Parathyroid adenoma (tissue), 2 donors: ENCODE results near the gene TEX10.

ENCODE experiments used
- H2AFZ ChIP-seq: fragments of 300-600 bp; sonication (generic); one replicate; pipeline ENCODE4 v1.7.0; 2017; ENCODE audit warnings: antibody characterized with exemption, mild to moderate bottlenecking
- H3K27ac ChIP-seq: fragments of 300-600 bp; sonication (generic); one replicate; pipeline ENCODE4 v1.7.0; 2017
- H3K27me3 ChIP-seq: fragments of 300-600 bp; sonication (generic); one replicate; pipeline ENCODE4 v1.7.0; 2017; ENCODE audit warnings: low read length; ENCODE audit not compliant: control insufficient read depth, insufficient read depth
- H3K36me3 ChIP-seq: fragments of 300-600 bp; sonication (generic); one replicate; pipeline ENCODE4 v1.7.0; 2017; ENCODE audit warnings: low read length; ENCODE audit not compliant: control insufficient read depth, insufficient read depth
- H3K4me1 ChIP-seq: fragments of 300-600 bp; sonication (generic); one replicate; pipeline ENCODE4 v1.7.0; 2017; ENCODE audit warnings: control low read depth
- H3K4me2 ChIP-seq: fragments of 300-600 bp; sonication (generic); one replicate; pipeline ENCODE4 v1.7.0; 2017; ENCODE audit warnings: low read length
- H3K4me3 ChIP-seq: fragments of 300-600 bp; sonication (generic); one replicate; pipeline ENCODE4 v1.7.0; 2017; ENCODE audit warnings: low read depth, low read length
- H3K79me2 ChIP-seq: fragments of 300-600 bp; sonication (generic); one replicate; pipeline ENCODE4 v1.7.0; 2017; ENCODE audit warnings: control low read depth
- H3K9ac ChIP-seq: fragments of 300-600 bp; sonication (generic); one replicate; pipeline ENCODE4 v1.7.0; 2017; ENCODE audit warnings: mild to moderate bottlenecking
- H3K9me3 ChIP-seq: fragments of 300-600 bp; sonication (generic); one replicate; pipeline ENCODE4 v1.7.0; 2017; ENCODE audit warnings: low read length; ENCODE audit not compliant: control insufficient read depth
- TF ChIP-seq, protein P1 (sequence below): fragments of 300-600 bp; sonication (generic); IDR thresholded peaks from one replicate; pipeline ENCODE4 v1.7.0; 2017; ENCODE audit warnings: antibody characterized with exemption, mild to moderate bottlenecking
- donor health status: primary hyperparathyroidism.

Gene TEX10

DNA sequence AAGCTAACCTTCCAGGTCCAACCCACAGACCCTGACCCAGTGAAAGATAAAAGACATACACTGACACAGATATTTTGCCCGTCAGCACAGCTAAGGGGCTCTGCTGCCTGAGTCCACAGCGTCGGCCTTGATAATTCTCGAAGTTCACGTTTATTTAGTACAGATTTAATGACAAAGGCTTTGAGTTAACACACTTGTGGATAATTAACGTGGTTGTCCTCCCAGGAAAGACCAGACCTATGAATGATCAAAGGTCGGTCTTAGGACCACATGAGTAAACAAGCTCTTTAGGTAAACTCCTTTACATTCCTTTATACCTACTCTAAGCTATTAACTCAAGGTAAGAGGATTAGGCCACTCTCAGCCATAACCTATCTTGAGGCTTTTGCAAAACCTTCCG, 11.3 kb upstream of the TEX10 start:
- no peak overlapping the region for H3K4me3 ChIP-seq
- H3K9me3 ChIP-seq, result no peaks in the 10 kb centered on the region
- H3K27ac ChIP-seq, result no peak overlapping the region
- TF ChIP-seq, protein P1, sequence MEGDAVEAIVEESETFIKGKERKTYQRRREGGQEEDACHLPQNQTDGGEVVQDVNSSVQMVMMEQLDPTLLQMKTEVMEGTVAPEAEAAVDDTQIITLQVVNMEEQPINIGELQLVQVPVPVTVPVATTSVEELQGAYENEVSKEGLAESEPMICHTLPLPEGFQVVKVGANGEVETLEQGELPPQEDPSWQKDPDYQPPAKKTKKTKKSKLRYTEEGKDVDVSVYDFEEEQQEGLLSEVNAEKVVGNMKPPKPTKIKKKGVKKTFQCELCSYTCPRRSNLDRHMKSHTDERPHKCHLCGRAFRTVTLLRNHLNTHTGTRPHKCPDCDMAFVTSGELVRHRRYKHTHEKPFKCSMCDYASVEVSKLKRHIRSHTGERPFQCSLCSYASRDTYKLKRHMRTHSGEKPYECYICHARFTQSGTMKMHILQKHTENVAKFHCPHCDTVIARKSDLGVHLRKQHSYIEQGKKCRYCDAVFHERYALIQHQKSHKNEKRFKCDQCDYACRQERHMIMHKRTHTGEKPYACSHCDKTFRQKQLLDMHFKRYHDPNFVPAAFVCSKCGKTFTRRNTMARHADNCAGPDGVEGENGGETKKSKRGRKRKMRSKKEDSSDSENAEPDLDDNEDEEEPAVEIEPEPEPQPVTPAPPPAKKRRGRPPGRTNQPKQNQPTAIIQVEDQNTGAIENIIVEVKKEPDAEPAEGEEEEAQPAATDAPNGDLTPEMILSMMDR, result no peak
- H3K27me3 ChIP-seq, result no peaks in the 10 kb centered on the region
- no peak overlapping the region for H3K9ac ChIP-seq
- no peak overlapping the region for H3K4me2 ChIP-seq
- no peaks in the 10 kb centered on the region for H3K4me1 ChIP-seq
- no peaks in the 10 kb centered on the region for H3K36me3 ChIP-seq
- H2AFZ ChIP-seq, result no peak overlapping the region
- no peaks in the 10 kb centered on the region for H3K79me2 ChIP-seq

DNA sequence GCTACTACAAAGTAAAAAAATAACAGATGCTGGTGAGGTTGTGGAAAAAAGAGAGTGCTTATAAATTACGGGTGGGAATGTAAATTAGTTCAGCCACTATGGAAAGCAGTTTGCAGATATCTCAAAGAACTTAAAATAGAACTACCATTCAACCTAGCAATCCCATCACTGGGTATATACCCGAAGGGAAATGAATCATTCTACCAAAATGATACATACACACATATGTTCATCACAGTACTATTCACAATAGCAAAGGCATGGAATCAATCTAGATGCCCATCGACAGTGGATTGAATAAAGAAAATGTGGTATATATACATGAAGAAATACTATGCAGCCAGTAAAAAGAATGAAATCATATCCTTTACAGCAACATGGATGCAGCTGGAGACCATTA, 6.3 kb upstream of the TEX10 start:
- TF ChIP-seq, protein P1, result no peak
- Histone ChIP-seq H3K79me2 (no peaks in the 10 kb centered on the region), H3K9me3 (no peaks in the 10 kb centered on the region), H2AFZ (no peak overlapping the region), H3K4me1 (no peaks in the 10 kb centered on the region), H3K36me3 (no peaks in the 10 kb centered on the region), H3K9ac (no peak overlapping the region), H3K27ac (no peak overlapping the region), H3K27me3 (no peaks in the 10 kb centered on the region), H3K4me2 (no peak overlapping the region), H3K4me3 (no peak overlapping the region)

DNA sequence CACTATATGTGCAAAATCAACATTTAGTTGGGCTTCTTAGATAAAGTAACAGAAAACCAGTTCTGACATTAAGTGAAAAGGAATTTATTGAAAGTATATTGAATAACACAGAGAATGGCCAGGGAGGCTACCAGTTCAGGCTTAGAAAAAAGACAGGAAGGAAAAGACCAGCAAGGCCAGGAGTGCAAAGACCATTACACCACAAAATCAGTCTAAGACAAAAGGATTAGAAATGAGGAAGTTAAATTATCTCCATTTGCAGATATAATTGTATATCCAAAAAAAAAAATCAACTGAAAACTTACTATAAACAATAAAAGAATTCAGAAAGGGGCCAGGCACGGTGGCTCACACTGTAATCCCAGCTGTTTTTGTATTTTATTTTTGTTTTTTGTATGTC, 4.8 kb upstream of the TEX10 start:
- H3K4me1 ChIP-seq, result no peaks in the 10 kb centered on the region
- H3K9me3 ChIP-seq, result no peaks in the 10 kb centered on the region
- H3K27me3 ChIP-seq, result no peaks in the 10 kb centered on the region
- no peak overlapping the region for H3K27ac ChIP-seq
- no peak overlapping the region for H3K4me3 ChIP-seq
- no peaks in the 10 kb centered on the region for H3K36me3 ChIP-seq
- no peak overlapping the region for H2AFZ ChIP-seq
- H3K9ac ChIP-seq, result no peak overlapping the region
- TF ChIP-seq, protein P1, result no peak
- H3K79me2 ChIP-seq, result no peaks in the 10 kb centered on the region
- H3K4me2 ChIP-seq, result no peak overlapping the region

DNA sequence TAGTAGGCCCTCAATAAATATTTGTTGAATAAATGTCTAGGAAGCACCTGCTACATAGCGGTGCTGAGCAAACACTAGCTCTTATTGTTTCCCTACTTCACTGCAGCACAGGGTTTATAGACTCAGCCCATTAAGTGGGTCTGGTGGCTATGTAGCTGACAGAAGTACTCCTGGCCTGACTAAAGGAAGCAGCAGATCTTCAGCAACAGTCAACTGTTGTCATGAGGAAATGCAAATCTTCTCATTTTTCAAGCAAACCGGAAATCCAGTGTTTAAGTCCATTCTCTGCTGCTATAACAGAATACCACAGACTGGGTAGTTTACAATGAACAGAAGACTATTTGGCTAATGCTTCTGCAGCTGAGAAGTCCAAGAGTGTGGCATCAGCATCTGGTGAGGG, 2.8 kb upstream of the TEX10 start:
- no peak overlapping the region for H3K4me2 ChIP-seq
- TF ChIP-seq, protein P1, result no peak
- H3K4me3 ChIP-seq, result no peak overlapping the region
- no peaks in the 10 kb centered on the region for H3K27me3 ChIP-seq
- H3K4me1 ChIP-seq, result no peaks in the 10 kb centered on the region
- no peaks in the 10 kb centered on the region for H3K9me3 ChIP-seq
- H3K79me2 ChIP-seq, result peaks cover 4% of the 10 kb centered on the region
- H2AFZ ChIP-seq, result no peak overlapping the region
- H3K9ac ChIP-seq, result no peak overlapping the region
- H3K36me3 ChIP-seq, result no peaks in the 10 kb centered on the region
- no peak overlapping the region for H3K27ac ChIP-seq

DNA sequence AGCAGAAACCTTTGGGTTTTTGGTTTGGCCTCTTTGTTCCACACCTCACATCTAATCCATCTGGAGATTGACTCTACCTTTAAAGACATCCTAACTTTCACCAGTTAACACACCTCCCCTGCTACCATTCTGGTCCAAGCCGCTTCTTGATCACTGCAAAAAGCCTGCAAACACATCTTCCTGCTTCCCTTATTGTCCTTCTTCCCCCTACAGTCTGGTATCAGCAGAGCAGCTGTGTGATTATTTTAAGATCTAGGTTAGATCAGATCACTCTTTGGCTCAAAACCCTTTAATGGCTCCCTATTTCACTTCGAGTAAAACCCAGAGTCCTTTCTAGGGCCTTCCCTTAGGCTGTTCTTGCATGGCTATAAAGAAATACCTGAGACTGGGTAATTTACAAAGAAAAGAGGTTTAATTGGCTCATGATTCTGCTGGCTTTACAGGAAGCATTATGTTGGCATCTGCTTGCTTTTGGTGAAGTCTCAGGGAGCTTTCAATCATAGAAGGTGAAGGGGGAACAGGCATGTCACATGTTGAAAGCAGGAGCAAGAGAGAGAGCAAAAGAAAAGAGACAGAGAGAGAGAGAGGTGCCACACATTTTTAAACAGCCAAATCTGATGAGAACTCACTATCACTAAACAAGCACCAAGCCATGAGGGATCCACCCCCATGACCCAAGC, 1.5 kb upstream of the TEX10 start:
- Histone ChIP-seq H3K79me2 (peaks cover 4% of the 10 kb centered on the region), H3K9ac (no peak overlapping the region), H2AFZ (no peak overlapping the region), H3K4me3 (no peak overlapping the region), H3K4me2 (no peak overlapping the region), H3K4me1 (no peaks in the 10 kb centered on the region), H3K36me3 (no peaks in the 10 kb centered on the region), H3K9me3 (no peaks in the 10 kb centered on the region), H3K27me3 (no peaks in the 10 kb centered on the region), H3K27ac (no peak overlapping the region)
- TF ChIP-seq, protein P1, result no peak
